ENCODE data around the gene PIP5K1B. TPM values are rescaled to one million over a fixed set of nuclear protein-coding genes. Genes with fewer than 3 reads are reported as not detected.
A peak's percentile ranks its signal among the peaks of the same experiment; 100 is the strongest.
"Not testable (repeated sequence)": the region's sequence is repeated elsewhere in the genome, so short reads cannot be mapped to it uniquely, and the experiment has no call there.

PIP5K1B gene
- total RNA-seq, 3 donors from 2014 or later = 60.0 to 122 (median 73.3) TPM

- H3K4me1 ChIP-seq (ENCODE audit: low read depth) = peaks cover 34% of the 10 kb centered on the region
- ATAC-seq = peak; percentile 88
- DNase-seq = peak in 2 of 3 donors; percentile 31 to 46
These were observed 276.7 kb downstream of the PIP5K1B start for GRCh38 chr9:68981789-68982188.

DNA sequence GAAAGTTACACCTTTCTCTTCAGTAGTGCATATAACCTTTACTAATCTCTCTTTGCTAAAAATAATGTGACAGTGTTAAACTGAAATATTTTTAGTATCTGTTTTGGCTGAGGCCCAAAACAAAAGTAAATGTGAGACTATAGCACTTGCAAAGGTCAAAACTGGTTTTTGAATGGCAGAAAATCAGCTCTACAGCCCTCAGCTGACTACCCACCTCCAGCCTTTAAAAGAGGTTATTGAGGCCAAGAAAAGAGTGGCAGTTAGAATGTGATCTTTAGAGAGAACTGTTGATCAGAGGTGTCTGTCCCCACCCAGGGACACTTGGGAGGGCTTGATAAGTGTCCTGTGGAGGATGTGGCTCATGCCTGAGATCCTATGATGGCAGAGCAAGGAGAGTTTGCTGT is 278.0 kb downstream of the PIP5K1B start:
- intact Hi-C loops (cut with DNase I, micrococcal nuclease) = no loop called here
- H3K4me3 ChIP-seq = no peak overlapping the region
- H3K36me3 ChIP-seq (ENCODE audit: low read depth) = no peaks in the 10 kb centered on the region
- ATAC-seq = no peak
- no peak for DNase-seq
- no peaks in the 10 kb centered on the region for H3K9me3 ChIP-seq
- H3K4me1 ChIP-seq (ENCODE audit: low read depth) = peaks cover 34% of the 10 kb centered on the region
- TF ChIP-seq CTCF (IDR thresholded peaks at IDR 0.05) = no peak

More at GRCh38 chr9:68981789-68982188, 276.7 kb downstream of the PIP5K1B start:
- Histone ChIP-seq H3K36me3 (ENCODE audit: low read depth) (no peaks in the 10 kb centered on the region), H3K9me3 (no peaks in the 10 kb centered on the region), H3K4me3 (no peak overlapping the region)
- intact Hi-C loops (cut with DNase I, micrococcal nuclease) = no loop called here
- no peak for TF ChIP-seq CTCF (IDR thresholded peaks at IDR 0.05)

DNA sequence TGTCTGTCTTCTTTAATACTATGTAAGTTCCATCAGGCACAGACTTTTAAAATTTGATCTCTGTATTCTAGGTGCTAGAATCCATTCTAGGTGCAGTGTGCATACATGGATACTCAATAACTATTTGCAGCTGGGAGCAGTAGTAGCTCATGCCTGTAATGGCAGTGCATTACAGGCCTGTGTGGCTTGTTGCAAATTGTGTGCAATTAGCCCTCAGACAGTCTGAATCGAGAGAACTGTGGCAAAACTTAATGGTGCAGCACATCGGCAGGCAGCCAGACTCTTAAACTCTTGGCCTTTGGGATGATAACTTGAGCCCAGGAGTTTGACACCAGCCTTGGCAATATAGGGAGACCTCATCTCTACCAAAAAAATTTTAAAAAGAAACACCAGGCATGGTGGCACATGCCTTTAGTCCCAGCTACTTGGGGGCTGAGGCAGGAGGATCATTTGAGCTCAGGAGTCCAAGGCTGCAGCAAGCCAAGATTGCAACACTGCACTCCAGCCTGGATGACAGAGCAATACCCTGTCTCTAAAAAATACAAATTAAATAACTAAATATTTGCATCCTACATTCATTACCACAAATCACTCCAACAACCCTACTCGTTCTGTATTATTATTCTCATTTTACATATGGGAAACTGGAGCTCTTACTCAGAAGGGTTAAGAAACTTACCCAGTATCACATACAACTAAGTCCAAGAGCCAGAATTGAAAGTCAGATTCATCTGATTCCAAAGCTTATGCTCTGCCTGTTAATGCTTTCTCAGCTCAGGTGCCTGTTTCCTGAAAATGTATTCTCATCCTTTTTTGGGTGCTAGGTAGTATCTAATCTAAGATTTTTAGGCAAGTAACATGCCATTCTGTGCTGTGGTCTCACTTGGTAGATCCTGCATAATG is 278.7 kb downstream of the PIP5K1B start:
- no peaks in the 10 kb centered on the region for H3K9me3 ChIP-seq
- H3K4me3 ChIP-seq = no peak overlapping the region
- no peaks in the 10 kb centered on the region for H3K36me3 ChIP-seq (ENCODE audit: low read depth)
- peaks cover 34% of the 10 kb centered on the region for H3K4me1 ChIP-seq (ENCODE audit: low read depth)
- intact Hi-C loops (cut with DNase I, micrococcal nuclease) = no loop called here
- TF ChIP-seq CTCF (IDR thresholded peaks at IDR 0.05) = no peak
- DNase-seq (no peak), ATAC-seq (no peak)

DNA sequence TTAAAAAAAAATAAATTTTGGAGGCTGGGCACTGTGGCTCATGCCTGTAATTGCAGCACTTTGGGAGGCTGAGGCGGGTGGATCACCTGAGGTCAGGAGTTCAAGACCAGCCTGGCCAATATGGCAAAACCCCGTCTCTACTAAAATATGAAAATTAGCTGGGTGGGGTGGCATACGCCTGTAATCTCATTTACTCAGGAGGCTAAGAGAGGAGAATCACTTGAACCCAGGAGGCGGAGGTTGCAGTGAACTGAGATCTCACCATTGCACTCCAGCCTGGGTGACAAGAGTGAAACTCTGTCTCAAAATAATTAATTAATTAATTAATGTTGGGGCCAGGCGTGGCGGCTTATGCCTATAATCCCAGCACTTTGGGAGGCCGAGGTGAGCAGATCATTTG is 281.9 kb downstream of the PIP5K1B start:
- intact Hi-C loops (cut with DNase I, micrococcal nuclease); H3K9me3 ChIP-seq; ATAC-seq; H3K36me3 ChIP-seq (ENCODE audit: low read depth); DNase-seq; H3K4me3 ChIP-seq: not testable (repeated sequence)
- peaks cover 18% of the 10 kb centered on the region for H3K4me1 ChIP-seq (ENCODE audit: low read depth)

- no peak for TF ChIP-seq CTCF (IDR thresholded peaks at IDR 0.05)
- DNase-seq (no peak), ATAC-seq (no peak)
- no peak overlapping the region for H3K4me3 ChIP-seq
- H3K36me3 ChIP-seq (ENCODE audit: low read depth) = no peaks in the 10 kb centered on the region
- H3K9me3 ChIP-seq = no peaks in the 10 kb centered on the region
- no peaks in the 10 kb centered on the region for H3K4me1 ChIP-seq (ENCODE audit: low read depth)
- intact Hi-C loops (cut with DNase I, micrococcal nuclease) = no loop called here
These were observed 286.4 kb downstream of the PIP5K1B start for GRCh38 chr9:68991457-68991856.

- H3K4me1 ChIP-seq (ENCODE audit: low read depth) = no peaks in the 10 kb centered on the region
- no peaks in the 10 kb centered on the region for H3K36me3 ChIP-seq (ENCODE audit: low read depth)
- no peak overlapping the region for H3K4me3 ChIP-seq
- no peak for TF ChIP-seq CTCF (IDR thresholded peaks at IDR 0.05)
- H3K9me3 ChIP-seq = no peaks in the 10 kb centered on the region
- ATAC-seq = no peak
- no peak for DNase-seq
- intact Hi-C loops (cut with DNase I, micrococcal nuclease) = no loop called here
These were observed 290.7 kb downstream of the PIP5K1B start for GRCh38 chr9:68995776-68996175.
